Central memory CD4-positive, alpha-beta T cell (primary cell): ENCODE data around the gene MYL12A.
"Not testable (repeated sequence)": the region's sequence is repeated elsewhere in the genome, so short reads cannot be mapped to it uniquely, and the experiment has no call there.

Source experiments
- DNase-seq: peaks from one replicate; pipeline ENCODE4 v3.0.0; 2022
- total RNA-seq, 3 experiments: gene quantifications; one replicate each; lab custom pipeline; 2026; lab: John Stamatoyannopoulos, UW

Gene MYL12A
- 156 to 391 (median 247) reads per million in 3 experiments for total RNA-seq

GRCh38 chr18:3247240-3248061, at the start of gene MYL12A:
Gene MYL12A, plus strand, starts transcription at chr18:3247801. Its CDS starts 5,447 bp downstream, at chr18:3253248.
- peak; percentile 87 for DNase-seq

DNA sequence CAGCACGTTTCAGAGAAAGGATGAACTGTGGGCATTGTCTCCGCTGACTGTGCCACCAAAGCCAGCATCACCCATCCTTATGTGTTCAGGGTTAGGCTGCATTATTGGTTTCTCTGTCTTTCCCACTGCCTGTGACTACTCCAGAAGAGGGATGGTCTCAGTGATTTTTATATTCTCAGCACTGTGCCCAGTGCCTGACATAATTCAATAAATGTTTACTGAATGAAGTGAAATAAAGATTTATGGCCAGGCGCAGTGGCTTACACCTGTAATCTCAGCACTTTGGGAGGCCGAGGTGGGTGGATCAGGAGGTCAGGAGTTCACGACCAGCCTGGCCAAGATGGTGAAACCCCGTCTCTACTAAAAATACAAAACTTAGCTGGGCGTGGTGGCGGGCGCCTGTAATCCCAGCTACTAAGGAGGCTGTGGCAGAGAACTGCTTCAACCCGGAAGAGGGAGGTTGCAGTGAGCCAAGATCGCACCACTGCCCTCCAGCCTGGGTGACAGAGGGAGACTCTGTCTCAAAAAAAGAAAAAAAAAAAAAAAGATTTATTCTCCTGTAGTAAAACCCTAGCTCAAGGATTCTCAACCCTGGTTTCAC, 49.2 kb upstream of the MYL12A start:
- not testable (repeated sequence) for DNase-seq

- DNase-seq: no peak
These were observed 47.5 kb upstream of the MYL12A start for GRCh38 chr18:3199942-3200645.

GRCh38 chr18:3205239-3205638, 42.4 kb upstream of the MYL12A start:
- DNase-seq: no peak

DNA sequence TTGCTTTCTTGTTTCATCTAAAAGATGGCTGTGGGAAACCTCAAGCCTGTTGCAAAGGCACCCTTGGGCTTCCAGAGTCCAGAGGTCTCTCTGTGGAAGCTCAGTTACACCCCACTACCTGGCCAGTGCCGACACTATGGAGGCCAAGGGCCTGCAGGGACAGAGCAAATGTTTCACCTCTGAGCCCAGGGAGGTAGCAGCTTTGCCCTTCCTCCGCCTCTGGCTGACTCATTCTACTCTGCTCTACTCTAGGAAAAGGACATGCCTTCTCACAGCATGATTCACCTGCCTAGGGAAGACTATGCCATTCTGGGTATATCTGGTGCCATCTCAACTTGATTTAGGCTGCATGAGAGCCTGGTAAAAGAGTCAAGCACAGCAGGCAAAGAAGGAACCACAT, 40.0 kb upstream of the MYL12A start:
- no peak for DNase-seq

DNA sequence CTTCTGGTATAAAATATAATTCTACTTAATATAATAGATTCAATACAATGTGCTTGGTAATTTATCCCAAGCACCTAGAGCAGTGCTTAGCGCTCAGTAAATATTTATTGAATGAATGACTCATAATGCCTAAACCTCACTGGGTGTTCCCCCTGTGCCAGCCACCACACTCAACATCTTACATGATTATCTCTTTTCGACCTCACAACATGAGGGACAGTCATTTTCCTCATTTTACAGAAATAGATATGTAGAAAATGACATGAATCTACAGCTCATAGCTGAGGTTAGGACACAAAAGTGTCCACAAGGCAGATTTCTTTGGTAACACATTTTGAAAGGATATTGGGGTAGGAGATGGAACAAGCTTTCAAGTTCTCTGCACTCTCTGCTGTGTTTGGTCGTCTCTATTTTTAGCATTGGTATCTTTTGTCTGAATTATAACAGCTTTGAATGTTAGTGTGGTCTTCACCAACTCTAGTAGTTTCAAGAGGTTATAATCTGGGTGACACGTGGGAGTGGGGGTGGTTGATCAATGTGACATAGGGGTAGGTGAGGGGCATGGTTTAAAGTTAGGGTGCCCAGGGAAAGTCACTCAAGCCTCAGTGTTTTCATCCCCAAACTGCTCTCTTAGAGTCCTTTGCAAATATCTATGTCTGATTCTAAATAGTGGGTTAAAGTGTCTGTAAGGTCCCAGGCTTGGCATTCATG, 37.6 kb upstream of the MYL12A start:
- DNase-seq: no peak

GRCh38 chr18:3211236-3211992, 36.2 kb upstream of the MYL12A start:
- DNase-seq: no peak

- DNase-seq: no peak
These were observed 34.9 kb upstream of the MYL12A start for GRCh38 chr18:3212657-3213056.

DNA sequence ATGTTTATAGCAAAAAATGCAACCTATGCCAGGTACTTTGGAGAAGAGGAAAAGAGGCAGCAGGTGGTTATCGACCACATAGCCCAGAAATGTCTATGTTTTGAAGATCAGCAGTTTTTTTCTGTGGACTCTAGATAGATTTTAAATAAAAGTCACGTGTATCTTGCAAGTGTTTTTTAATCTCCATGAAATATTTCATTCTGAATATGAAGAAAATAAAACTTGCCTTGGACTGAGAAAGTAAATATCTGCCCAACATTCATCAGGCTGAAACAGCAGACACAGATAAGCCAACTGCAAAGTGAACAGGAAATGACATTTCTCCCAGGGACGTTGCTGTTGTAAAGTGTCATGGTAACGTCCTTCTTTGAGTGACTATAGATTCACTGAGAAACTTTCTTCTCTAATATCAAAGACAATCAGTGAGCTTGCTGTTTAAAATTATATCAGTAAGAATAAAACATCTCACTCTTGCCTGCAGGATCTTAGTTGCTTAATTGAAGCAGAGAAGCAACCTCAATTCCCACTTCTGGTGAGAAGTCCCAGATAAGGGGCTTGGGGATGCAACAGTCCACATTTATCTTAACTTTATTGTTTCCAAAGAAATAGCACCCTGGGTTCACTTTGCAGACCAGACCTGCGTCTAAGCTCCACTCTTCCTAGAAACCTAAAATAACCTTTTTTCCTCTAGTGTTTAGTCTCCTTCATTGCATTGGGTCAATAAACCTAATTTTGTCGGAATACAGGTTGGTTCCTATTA, 34.1 kb upstream of the MYL12A start:
- peak; percentile 43 for DNase-seq

DNA sequence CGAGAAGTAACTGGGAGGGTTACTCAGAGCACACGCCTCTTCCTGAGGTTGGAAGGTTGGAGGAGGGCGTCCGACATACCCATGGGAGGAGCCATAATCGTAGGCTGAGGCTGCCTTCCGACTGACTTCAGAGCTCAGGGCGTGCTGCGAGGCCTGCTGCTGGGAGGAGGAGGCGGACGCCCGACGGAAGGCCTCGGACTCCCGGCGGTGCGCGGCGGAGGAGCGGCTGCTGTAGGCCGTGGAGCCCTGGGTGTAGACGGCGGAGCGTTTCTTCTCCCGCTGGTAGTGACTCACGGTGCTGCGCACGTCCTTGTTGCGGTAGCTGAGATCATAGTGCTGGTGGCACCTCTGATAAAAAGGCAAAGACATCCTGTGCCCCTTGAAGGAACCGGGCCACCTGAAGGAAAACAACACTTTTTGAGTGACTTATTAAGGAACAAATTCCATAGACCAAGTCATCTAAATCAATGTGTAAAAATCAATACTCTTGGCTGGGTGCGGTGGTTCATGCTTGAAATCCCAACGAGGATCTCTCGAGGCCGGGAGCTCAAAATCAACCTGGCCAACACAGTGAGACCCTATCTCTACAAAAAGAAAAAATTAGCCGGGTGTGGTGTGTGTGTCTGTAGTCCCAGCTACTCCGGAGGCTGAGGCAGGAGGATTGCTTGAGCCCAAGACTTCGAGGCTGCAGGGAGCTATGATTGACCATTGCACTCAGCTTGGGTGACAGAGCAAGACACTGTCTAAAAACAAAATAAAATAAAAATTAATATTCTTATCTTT, 32.6 kb upstream of the MYL12A start:
- no peak for DNase-seq

DNA sequence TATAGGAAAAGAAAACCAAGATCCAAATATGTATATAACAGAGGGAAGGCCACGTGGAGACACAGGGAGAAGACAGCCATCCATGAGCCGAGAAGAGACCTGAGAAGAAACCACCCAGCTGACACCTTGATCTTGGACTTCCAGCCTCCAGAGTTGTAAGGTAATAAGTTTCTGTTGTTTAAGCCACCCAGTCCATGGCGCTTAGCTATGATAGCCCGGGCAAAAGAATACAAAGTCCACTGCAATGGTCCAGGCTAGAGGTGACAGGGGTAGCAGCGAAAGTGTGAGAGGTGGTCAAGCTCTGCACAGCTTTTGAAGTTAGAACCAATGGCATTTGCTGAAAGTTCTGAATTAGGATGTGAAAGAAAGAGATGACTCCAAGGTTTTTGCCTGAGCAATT, 30.6 kb upstream of the MYL12A start:
- DNase-seq: no peak

DNA sequence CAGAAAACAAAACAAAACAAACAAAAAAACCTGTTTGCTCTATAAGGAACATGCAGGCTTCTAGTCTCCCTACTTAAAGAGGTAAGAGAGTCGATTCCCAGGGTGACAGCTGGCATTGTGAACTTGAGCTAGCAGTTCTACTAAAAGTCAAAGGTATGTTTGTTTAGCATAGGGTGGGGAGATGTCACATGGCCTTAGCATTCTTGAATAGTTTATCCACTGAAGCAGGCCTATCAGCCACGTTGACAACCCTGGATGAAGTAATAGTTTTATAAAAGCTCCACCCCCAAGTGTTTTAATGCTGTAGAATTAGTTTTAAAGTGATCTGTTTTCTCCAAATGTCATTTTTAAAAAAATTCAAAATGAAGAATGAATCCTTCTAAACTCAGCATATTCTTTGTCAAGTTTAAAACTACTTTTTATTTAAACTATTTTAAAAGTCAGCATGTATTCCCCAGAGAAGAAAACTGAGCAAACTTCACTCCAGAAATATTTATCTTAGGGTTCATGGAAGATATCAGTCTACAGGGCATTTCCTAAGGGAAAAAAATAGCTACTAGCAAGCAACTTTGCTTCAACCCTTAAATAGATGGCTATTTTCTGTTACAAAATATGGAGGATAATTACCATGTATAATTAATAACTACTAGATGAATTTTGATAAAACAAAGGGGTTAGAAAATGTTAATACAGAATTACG, 29.5 kb upstream of the MYL12A start:
- DNase-seq: no peak

DNA sequence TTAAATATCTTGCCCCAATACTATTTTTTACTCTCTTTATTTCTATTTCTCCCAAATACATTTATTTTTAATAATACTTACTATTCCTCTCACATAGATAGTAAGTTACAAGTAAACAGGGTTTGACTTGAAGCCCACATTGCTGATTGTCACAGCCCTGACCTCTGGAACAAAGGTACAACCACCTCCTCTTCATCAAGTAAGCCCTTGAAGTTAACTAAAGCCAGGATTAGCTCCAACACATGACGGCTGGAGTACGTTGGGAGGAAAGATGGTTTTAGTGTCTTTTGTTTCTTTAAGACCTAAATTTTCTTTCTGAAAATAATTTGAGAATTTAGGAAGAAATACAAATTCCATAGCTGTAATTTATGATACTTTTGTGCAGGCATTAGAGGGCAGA, 28.8 kb upstream of the MYL12A start:
- no peak for DNase-seq

DNA sequence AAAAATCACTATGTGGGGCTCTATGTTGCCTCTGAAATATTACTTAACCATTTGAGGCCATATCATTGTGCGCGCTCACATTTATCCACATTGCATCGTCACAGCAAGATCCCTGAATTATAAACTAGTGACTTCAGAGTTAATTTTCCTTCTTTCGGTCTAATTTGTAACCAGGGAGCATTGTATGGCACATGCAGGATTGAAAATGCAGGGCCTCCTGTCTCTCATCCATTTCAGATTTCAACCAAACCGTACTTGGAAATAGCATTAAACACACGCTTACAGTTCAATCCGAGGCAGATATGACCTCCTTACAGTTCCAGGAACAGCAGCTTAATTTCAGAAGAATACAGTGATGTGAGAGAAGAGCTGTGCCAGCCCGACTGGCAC, 28.4 kb upstream of the MYL12A start:
- DNase-seq: no peak

DNA sequence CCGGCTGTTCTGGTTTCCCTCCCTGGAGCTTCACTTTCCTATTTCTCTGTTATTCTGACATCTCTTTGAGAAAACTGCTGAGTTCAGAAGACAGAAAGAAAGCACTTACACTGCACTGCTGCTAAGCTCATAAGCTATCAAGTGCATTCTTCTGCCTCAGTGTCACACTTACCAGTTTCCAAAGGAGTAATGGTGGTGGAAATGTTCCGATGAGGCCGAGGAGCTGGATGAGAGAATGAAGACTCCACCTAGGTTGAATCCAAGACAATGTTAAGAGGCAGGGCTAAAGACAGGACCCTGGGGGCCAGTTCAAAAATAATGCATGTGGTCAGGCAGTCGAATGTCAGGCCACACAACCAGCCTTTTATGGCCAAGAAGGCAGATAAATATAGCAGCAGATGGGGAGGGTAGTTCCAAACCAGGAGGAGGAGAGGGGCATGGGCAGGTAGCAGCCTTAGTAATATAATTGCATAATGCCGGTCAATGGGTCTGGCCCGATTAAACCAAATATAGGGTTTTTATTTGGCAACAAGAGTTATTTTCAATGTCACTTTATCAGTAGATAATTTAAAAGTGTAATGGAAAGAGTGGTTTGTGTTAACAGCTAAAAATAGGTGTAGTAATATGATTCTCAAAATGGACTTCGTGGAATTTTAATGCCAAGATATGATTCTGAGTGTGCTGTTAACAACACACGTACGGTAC, 27.8 kb upstream of the MYL12A start, which contains the start of gene MYOM1:
TSS of gene MYOM1 (minus strand) at position 338 of the 705 bp plus-strand sequence. CDS start 4,745 bp downstream, outside the sequence.
- no peak for DNase-seq

GRCh38 chr18:3220868-3221267, 26.7 kb upstream of the MYL12A start:
- DNase-seq: not testable (repeated sequence)

DNA sequence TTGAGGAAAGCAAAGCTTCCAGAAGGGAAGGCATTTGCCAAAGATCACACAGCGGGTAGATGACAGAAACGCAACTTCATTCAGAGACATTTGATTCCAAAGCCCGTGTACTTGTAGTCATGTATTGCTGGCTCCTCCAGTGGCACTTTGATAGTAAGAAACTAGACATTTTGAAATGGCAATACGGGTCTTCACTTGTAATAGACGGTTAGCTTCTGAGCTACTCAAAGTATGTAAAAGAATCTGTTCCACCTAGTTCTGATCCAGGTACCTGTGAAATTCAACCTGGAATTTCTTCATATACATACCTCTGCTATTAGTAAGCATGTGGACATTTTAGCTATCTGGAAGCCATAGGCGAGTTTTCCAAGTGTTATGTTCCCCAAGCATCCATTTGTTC, 26.1 kb upstream of the MYL12A start:
- no peak for DNase-seq

DNA sequence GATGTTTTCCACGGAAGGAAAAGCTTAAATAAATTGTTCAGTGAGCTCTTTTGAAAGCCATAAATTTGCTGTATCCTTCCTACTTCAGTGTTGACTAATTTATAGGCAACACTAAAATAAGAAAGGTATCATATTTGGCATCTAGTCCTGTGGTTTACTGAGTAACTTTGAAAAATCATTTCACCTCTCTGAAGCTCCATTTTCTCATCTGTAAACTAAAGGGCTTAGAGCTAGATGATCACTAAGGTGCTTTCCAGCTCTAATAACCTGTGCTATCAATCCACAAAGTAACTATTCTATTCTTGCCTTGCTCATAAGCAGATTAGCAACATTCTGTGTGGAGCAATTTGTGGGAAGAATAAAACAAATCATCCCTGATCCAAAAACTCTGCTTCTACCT, 24.2 kb upstream of the MYL12A start:
- no peak for DNase-seq

GRCh38 chr18:3224223-3224622, 23.4 kb upstream of the MYL12A start:
- DNase-seq: no peak
